ENCODE measurements around the gene S100A8.

DNA sequence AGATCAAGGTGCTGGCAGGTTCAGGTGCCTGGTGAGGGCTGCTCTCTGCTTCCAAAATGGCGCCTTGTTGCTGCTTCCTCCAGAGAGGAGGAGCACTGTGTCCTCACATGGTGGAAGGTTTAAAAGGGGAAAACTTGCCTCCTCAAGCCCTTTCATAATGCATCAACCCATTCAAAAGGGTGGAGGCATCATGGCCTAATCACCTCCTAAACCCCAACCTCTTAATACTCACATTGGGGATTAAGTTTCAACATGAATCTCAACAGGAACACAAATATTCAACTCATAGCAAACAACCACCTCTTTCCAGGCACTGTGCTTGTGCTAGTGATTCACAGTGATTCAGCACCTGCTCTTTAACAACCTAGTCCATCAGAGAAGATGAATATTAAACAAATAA, 19.6 kb downstream of the S100A8 start:
- TF ChIP-seq POLR2AphosphoS5 (IDR thresholded peaks at IDR 0.05) = no peak
- TF ChIP-seq, protein P1, sequence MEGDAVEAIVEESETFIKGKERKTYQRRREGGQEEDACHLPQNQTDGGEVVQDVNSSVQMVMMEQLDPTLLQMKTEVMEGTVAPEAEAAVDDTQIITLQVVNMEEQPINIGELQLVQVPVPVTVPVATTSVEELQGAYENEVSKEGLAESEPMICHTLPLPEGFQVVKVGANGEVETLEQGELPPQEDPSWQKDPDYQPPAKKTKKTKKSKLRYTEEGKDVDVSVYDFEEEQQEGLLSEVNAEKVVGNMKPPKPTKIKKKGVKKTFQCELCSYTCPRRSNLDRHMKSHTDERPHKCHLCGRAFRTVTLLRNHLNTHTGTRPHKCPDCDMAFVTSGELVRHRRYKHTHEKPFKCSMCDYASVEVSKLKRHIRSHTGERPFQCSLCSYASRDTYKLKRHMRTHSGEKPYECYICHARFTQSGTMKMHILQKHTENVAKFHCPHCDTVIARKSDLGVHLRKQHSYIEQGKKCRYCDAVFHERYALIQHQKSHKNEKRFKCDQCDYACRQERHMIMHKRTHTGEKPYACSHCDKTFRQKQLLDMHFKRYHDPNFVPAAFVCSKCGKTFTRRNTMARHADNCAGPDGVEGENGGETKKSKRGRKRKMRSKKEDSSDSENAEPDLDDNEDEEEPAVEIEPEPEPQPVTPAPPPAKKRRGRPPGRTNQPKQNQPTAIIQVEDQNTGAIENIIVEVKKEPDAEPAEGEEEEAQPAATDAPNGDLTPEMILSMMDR (IDR thresholded peaks at IDR 0.05) = no peak
